IPS-20b (cell line): ENCODE data around the gene TECTA.

ENCODE experiments used
- H3K27ac ChIP-seq: one replicate; pipeline ENCODE4 v1.5.1; 2013; ENCODE audit warnings: low read length
- H3K27me3 ChIP-seq: 2 replicates; pipeline ENCODE4 v1.6.1; 2013; ENCODE audit warnings: mild to moderate bottlenecking, low read length, inconsistent platforms; ENCODE audit not compliant: insufficient read depth
- H3K36me3 ChIP-seq: 2 replicates; pipeline ENCODE4 v1.6.1; 2013; ENCODE audit warnings: low read depth, mild to moderate bottlenecking, inconsistent platforms, low read length, moderate library complexity; ENCODE audit not compliant: insufficient read depth
- H3K4me1 ChIP-seq: 2 replicates; pipeline ENCODE4 v1.6.1; 2013; ENCODE audit warnings: mild to moderate bottlenecking, control low read depth, inconsistent platforms, low read length, moderate library complexity; ENCODE audit not compliant: insufficient read depth
- H3K4me3 ChIP-seq: 2 replicates; pipeline ENCODE4 v1.5.1; 2013; ENCODE audit warnings: mild to moderate bottlenecking, low read length, inconsistent platforms
- H3K9ac ChIP-seq: 2 replicates; pipeline ENCODE4 v1.6.1; 2013; ENCODE audit warnings: low read depth, mild to moderate bottlenecking, inconsistent platforms, low read length, moderate library complexity
- H3K9me3 ChIP-seq: 2 replicates; pipeline ENCODE4 v1.6.1; 2013; ENCODE audit warnings: mild to moderate bottlenecking, low read depth, low read length, inconsistent platforms; ENCODE audit not compliant: insufficient read depth

TECTA gene

DNA sequence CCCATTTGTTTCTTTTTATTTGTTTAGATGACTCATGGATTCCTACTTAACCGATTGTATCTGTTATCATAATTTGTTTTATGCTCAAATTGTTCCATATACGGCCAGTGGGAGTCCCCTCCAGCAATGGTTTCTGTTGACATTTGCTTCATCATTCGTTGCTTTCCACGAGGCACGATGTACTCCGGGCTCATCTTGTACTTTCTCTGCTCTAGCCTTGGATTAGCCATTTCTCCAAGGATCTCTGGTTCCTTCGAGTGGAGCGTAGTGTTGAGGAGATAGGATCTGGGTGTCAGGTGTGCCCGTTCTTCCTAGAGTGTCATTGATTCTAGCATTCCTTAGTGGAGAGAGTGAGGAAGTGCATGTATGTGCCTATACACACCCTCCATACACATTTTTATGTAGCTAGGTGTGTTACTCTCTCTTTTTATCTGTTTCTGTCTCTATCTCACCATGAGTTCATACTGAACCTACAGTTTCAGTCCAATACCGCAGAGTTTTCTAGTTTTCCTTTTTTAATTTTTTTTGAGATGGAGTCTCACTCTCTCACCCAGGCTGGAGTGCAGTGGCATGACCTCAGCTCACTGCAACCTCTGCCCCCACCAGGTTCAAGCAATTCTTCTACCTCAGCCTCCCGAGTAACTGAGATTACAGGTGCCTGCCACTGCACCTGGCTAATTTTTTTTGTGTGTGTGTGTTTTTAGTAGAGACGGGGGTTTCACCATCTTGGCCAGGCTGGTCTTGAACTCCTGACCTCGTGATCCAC is 31.4 kb downstream of the TECTA start:
- Histone ChIP-seq H3K4me1 (no peaks in the 10 kb centered on the region), H3K27me3 (no peaks in the 10 kb centered on the region), H3K9ac (no peak overlapping the region), H3K4me3 (no peak overlapping the region), H3K9me3 (no peaks in the 10 kb centered on the region), H3K36me3 (no peaks in the 10 kb centered on the region), H3K27ac (no peak overlapping the region)

DNA sequence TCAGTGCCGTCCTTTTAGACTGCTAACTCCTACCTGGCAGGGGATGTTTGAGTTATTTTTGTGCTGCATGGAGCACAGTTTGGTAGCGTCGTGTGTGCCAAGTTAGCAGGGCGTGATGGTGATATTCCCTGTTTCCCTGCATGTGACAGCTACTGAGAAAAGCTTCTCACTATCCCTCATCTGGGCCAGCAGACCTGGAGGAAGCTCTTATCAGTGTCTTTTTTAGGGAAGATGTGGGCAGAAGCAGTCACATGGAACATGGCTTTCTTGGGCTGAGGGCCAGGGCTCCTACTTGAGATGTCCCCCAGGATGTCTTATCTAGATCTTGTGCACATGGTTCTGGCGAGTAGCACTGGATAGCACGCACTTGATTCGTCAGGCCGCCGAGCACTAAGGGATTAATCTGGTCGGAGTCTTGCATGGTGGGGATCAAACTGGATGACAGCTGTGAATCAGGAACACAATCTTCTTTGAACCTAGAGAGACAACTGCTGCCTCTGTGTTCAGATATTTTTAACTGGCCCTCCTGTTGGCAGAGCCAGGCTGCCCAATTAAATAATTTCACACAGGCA is 33.8 kb downstream of the TECTA start:
- Histone ChIP-seq H3K36me3 (no peaks in the 10 kb centered on the region), H3K9me3 (no peaks in the 10 kb centered on the region), H3K4me3 (no peak overlapping the region), H3K4me1 (no peaks in the 10 kb centered on the region), H3K27me3 (no peaks in the 10 kb centered on the region), H3K9ac (no peak overlapping the region), H3K27ac (no peak overlapping the region)

DNA sequence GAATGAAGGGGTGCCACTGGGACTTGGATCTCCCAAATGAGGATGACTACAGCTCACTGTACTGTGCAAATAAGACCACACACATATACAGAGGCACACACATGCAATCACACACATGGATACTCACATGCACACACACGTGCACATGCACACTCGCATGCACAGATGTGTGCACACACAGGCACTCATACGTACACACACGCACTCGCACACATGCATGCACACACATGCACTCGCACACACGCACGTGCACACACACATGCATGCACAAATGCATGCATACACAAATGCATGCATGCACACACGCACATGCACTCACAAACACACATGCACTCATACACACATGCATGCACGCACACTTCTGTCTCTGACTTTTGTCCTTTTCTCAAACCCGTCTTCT is 36.0 kb downstream of the TECTA start:
- Histone ChIP-seq H3K4me1 (no peaks in the 10 kb centered on the region), H3K27me3 (no peaks in the 10 kb centered on the region), H3K9me3 (no peaks in the 10 kb centered on the region), H3K36me3 (no peaks in the 10 kb centered on the region), H3K4me3 (no peak overlapping the region), H3K9ac (no peak overlapping the region), H3K27ac (no peak overlapping the region)

DNA sequence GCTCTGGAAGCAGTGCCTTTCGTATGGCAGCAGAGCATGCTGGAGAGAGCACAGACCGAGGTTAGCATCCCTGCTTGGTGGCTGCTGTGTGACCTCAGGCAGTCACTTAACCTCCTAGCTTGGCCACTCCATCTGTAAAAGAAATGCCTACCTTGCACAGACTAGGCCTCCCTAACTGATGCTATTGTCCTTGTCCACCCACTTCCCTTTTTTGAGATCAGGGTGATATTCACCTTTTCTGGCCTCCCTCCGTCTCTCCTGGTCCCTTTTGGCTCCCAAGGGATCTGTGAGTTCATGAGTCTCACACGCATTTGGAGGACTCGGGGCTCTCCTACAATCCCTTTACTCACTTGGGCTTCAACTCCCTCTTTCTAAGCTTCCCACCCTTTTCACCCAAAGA is 37.2 kb downstream of the TECTA start:
- Histone ChIP-seq H3K9ac (no peak overlapping the region), H3K4me1 (no peaks in the 10 kb centered on the region), H3K9me3 (no peaks in the 10 kb centered on the region), H3K27ac (no peak overlapping the region), H3K4me3 (no peak overlapping the region), H3K27me3 (no peaks in the 10 kb centered on the region), H3K36me3 (no peaks in the 10 kb centered on the region)

DNA sequence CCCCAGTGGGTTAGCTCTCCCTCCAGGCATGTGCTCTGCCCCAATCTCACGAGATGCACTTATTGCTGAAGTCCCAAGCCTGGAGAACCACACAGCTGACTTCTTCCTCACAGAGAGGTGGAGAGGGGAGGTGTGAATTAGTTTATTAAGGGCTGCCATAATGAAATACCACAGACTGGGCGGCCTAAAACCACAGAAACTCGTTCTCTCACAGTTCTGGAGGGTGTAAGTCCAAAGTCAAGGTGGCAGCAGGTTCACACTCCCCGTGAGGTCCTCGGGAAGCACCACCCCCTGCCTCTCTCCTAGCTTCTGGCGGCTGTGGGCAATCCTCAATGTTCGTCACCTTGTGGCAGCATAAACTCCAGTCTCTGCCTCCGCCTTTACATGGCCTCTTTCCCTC is 39.3 kb downstream of the TECTA start:
- Histone ChIP-seq H3K4me3 (no peak overlapping the region), H3K27me3 (no peaks in the 10 kb centered on the region), H3K36me3 (no peaks in the 10 kb centered on the region), H3K27ac (no peak overlapping the region), H3K4me1 (no peaks in the 10 kb centered on the region), H3K9me3 (no peaks in the 10 kb centered on the region), H3K9ac (no peak overlapping the region)

DNA sequence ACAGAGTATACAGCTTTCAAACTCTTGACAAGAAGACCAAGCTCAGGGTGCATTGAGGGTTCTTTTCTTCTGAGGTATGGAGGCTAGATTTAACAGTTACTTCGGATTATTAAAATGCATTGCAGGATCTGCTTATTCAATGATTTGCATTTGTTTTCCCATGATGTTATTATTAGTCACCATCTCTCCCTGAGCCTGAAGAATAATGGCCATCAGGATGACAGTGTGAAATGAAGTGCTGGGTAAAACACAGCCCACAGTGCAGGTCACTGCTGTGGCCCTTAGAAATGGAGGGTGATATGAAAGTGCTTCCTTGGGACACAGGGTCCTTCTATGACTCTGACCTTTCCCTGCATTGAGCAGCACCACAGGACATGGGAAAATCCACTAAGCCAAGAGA is 40.0 kb downstream of the TECTA start:
- Histone ChIP-seq H3K27ac (no peak overlapping the region), H3K4me1 (no peaks in the 10 kb centered on the region), H3K4me3 (no peak overlapping the region), H3K9me3 (no peaks in the 10 kb centered on the region), H3K9ac (no peak overlapping the region), H3K36me3 (no peaks in the 10 kb centered on the region), H3K27me3 (no peaks in the 10 kb centered on the region)

DNA sequence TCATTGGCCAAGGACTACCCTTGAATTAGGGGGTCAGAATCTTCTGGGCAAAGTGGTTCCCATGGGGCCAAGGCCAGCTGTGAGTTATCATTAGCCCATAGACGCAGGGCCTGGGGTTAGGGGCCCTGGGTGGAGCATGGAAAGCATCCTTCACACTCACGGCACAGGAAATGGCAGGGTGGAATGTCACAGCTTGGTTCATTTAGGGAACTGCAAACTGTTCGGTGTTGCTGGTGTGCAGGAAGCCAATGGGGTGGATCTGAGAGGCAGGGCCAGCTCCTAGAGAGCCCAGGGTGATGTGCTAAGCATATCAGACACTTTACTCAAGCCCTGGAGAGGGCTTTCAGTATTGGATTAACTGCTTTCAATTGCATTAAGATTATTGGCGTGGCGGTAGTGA is 42.9 kb downstream of the TECTA start:
- Histone ChIP-seq H3K9ac (no peak overlapping the region), H3K36me3 (no peaks in the 10 kb centered on the region), H3K27me3 (no peaks in the 10 kb centered on the region), H3K4me3 (no peak overlapping the region), H3K4me1 (no peaks in the 10 kb centered on the region), H3K9me3 (no peaks in the 10 kb centered on the region), H3K27ac (no peak overlapping the region)

DNA sequence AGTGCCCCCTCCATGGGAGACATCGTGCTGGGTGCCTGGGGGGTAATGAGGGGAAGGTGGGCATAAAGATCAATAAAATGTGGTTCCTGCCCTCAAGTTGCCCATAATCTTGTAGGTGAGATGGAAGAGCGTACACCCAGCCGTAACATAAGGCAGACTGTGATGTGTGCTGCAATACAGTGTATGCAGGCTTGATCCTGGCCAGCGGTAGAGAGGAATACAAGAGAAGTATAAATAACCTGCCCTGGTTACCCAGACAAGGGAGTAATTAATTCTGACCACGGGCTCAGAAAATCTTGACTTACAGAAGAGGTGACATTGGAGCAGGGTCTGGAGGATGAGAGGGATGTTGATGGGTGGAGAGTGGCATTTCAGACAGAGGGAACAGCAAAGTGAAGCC is 43.7 kb downstream of the TECTA start:
- no peak overlapping the region for H3K4me3 ChIP-seq
- H3K4me1 ChIP-seq, result no peaks in the 10 kb centered on the region
- H3K9me3 ChIP-seq, result no peaks in the 10 kb centered on the region
- no peak overlapping the region for H3K27ac ChIP-seq
- H3K27me3 ChIP-seq, result no peaks in the 10 kb centered on the region
- no peak overlapping the region for H3K9ac ChIP-seq
- no peaks in the 10 kb centered on the region for H3K36me3 ChIP-seq

DNA sequence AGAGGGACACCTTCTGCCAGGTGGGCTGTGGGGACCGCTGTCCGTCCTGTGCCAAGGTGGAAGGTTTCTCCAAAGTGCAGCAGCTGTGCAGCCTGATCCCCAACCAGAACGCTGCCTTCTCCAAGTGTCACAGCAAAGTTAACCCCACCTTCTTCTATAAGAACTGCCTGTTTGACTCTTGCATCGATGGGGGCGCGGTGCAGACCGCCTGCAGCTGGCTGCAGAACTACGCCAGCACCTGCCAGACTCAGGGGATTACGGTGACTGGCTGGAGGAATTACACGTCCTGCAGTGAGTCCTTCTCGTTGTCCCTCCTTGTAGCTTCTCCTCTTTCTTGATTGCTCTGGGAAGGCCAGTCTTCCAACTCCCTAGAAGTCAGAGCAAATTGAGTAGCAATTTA is 44.8 kb downstream of the TECTA start:
- H3K27me3 ChIP-seq, result no peaks in the 10 kb centered on the region
- H3K4me3 ChIP-seq, result no peak overlapping the region
- no peaks in the 10 kb centered on the region for H3K4me1 ChIP-seq
- no peaks in the 10 kb centered on the region for H3K9me3 ChIP-seq
- no peak overlapping the region for H3K27ac ChIP-seq
- no peak overlapping the region for H3K9ac ChIP-seq
- H3K36me3 ChIP-seq, result no peaks in the 10 kb centered on the region

DNA sequence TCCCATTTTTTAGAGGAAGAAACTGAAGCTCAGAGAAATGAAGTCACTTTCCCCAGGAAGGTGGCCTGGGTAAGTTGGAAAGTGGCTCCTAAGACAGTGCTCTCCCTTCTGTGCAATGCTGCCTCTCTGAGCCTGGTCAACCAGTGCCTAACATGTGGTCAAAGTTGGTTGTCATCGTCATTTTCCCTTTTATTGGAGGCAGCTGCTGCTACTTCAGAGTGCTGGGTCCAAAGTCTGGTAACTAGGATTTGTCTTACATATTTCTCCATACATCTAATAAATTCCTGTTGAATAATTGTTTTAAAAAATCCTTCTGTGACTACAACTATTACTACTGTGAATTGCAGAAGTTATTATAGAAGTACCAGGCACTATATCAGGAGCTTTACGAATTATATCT is 48.1 kb downstream of the TECTA start:
- Histone ChIP-seq H3K27me3 (no peaks in the 10 kb centered on the region), H3K4me3 (no peak overlapping the region), H3K4me1 (no peaks in the 10 kb centered on the region)

DNA sequence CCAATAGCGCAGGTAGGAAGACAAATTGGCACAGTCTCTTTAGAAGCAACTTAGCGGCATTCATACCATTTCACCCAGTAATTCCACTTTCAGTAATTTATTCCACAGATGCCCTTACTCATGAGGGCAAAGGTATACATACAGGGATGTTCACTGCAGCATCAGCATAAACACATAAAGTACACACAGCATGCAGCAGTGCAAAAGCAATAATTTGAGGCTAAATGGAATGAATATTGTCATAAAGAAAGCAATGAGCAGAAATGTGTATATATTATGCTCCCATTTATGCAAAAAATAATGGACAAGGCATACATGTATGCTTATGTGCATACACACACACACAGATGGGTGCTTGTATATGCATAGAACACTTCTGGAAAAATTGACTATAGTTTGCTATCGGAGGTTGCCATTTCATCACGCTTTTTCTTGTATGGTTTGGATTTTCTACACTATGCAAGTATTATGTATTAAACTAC is 50.2 kb downstream of the TECTA start:
- no peaks in the 10 kb centered on the region for H3K27me3 ChIP-seq
- peaks cover 6% of the 10 kb centered on the region for H3K4me1 ChIP-seq
- no peak overlapping the region for H3K27ac ChIP-seq
- no peaks in the 10 kb centered on the region for H3K9me3 ChIP-seq
- H3K9ac ChIP-seq, result no peak overlapping the region
- H3K36me3 ChIP-seq, result no peaks in the 10 kb centered on the region
- no peak overlapping the region for H3K4me3 ChIP-seq

More for the DNA sequence above, 48.1 kb downstream of the TECTA start:
- H3K9ac ChIP-seq, result no peak overlapping the region
- H3K36me3 ChIP-seq, result no peaks in the 10 kb centered on the region
- no peak overlapping the region for H3K27ac ChIP-seq
- no peaks in the 10 kb centered on the region for H3K9me3 ChIP-seq

DNA sequence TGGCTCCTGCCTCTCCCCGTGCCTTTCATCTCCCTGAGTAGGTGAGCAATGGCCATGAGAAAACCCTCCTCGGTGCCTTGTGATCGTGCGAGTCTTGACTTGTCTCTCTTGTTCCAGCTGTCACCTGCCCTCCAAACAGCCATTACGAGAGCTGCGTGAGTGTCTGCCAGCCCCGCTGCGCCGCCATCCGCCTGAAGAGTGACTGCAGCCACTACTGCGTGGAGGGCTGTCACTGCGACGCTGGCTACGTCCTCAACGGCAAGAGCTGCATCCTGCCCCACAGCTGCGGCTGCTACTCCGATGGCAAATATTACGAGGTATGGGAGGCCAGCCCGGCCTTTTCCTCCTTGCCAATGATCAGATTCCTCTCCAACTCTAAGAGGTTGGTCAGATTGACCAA is 51.7 kb downstream of the TECTA start:
- Histone ChIP-seq H3K36me3 (no peaks in the 10 kb centered on the region), H3K4me1 (peaks cover 6% of the 10 kb centered on the region), H3K4me3 (no peak overlapping the region), H3K9me3 (no peaks in the 10 kb centered on the region), H3K27ac (no peak overlapping the region), H3K9ac (no peak overlapping the region), H3K27me3 (no peaks in the 10 kb centered on the region)
